Subcutaneous adipose tissue (tissue), 4 donors: ENCODE data around the gene UGT2A3. TPM values are rescaled to one million over a fixed set of nuclear protein-coding genes. Genes with fewer than 3 reads are reported as not detected.

Experiments
- CTCF ChIP-seq: fragments of 450-650 bp; IDR thresholded peaks from one replicate; pipeline ENCODE4 v1.5.1; 2016; ENCODE audit warnings: low read depth, mild to moderate bottlenecking, control low read depth, antibody characterized with exemption, moderate library complexity
- total RNA-seq, 4 donors: library from RNA; depleted of rRNA; stranded (reverse); fragments of >200 nt; gene quantifications; one replicate each; pipeline ENCODE4 v1.1.0, GENCODE V29; 2016

UGT2A3 gene
- total RNA-seq, 4 donors from 2014 or later = not detected

- no peak for TF ChIP-seq CTCF
These were observed 3.4 kb downstream of the UGT2A3 start for GRCh38 chr4:68948044-68948743.

- no peak for TF ChIP-seq CTCF
These were observed 22.4 kb downstream of the UGT2A3 start for GRCh38 chr4:68929076-68929737.

- TF ChIP-seq CTCF = no peak
These were observed 24.4 kb downstream of the UGT2A3 start for GRCh38 chr4:68927165-68927564.

- TF ChIP-seq CTCF = no peak
These were observed 30.6 kb downstream of the UGT2A3 start for GRCh38 chr4:68921051-68921450.

- TF ChIP-seq CTCF = no peak
These were observed 34.6 kb downstream of the UGT2A3 start for GRCh38 chr4:68917016-68917415.

GRCh38 chr4:68912807-68913206, 38.8 kb downstream of the UGT2A3 start:
- TF ChIP-seq CTCF = no peak

GRCh38 chr4:68909385-68909784, 42.2 kb downstream of the UGT2A3 start:
- no peak for TF ChIP-seq CTCF
